ENCODE data around the gene TMEM179.

- TF ChIP-seq POLR2A (IDR thresholded peaks at IDR 0.05) (no peak), CTCF (IDR thresholded peaks at IDR 0.05) (no peak)
Observed at GRCh38 chr14:104596451-104596918, 8.1 kb downstream of the TMEM179 start.

Measured in esophagus squamous epithelium (tissue), 4 donors.